GM12891 (cell line): ENCODE measurements around the gene PACS2.

ENCODE experiments used
- POLR2A ChIP-seq: IDR thresholded peaks from 2 replicates; pipeline ENCODE4 v1.6.1; 2011; ENCODE audit warnings: low read depth, low read length, control low read depth
- SPI1 ChIP-seq: IDR thresholded peaks from 2 replicates; pipeline ENCODE4 v1.6.1; 2011; ENCODE audit warnings: low read depth, low read length, control low read depth
- TAF1 ChIP-seq: IDR thresholded peaks from 2 replicates; pipeline ENCODE4 v1.6.1; 2011; ENCODE audit warnings: low read depth, low read length, control low read depth

DNA sequence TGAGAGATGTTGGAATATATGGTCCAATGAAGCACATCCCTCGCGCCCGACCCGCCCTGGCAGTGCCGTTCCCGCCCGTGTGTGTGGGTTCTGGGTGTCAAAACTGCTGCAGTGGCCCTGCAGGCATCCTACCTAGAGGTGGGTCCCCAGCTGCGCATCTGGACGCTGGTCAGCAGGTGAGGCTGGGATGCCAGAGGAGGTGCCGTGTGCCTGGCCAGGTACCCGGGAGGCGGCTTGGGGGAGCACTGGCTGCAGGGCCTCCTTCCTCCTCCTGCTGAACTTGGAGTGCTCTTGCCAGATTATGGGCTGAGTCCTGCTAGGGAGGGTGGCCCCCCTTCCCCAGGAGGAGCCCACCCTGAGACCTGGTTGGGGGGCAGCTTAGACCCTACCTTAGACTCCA, 110.3 kb downstream of the PACS2 start:
- TF ChIP-seq TAF1 (no peak), SPI1 (no peak), POLR2A (no peak)
